Activated CD4-positive, alpha-beta T cell treated with anti-CD3 and anti-CD28 coated beads for 4 hours (primary cell): ENCODE data around the gene TMEM271.

Source experiments
- DNase-seq, 2 donors: peaks; one replicate each; pipeline ENCODE4 v3.0.0-alpha.2; 2020

TMEM271 gene

GRCh38 chr4:576245-576821 is at the start of gene TMEM271:
TSS of gene TMEM271 (minus strand) at chr4:576295. CDS start at chr4:576062, 233 bp downstream.
- DNase-seq = no peak

GRCh38 chr4:625631-626161 is 49.6 kb upstream of the TMEM271 start:
- DNase-seq = no peak

GRCh38 chr4:624705-625590 is 48.9 kb upstream of the TMEM271 start, which contains the start of gene PDE6B:
TSS of gene PDE6B (plus strand) at chr4:625573. CDS start at chr4:625627, 54 bp downstream.
- DNase-seq = no peak

- no peak for DNase-seq
These were observed 47.9 kb upstream of the TMEM271 start for GRCh38 chr4:623914-624566.

GRCh38 chr4:622996-623913 is 47.2 kb upstream of the TMEM271 start:
- DNase-seq = no peak

GRCh38 chr4:622071-622995 is 46.2 kb upstream of the TMEM271 start:
- DNase-seq = no peak

- no peak for DNase-seq
These were observed 45.4 kb upstream of the TMEM271 start for GRCh38 chr4:621296-622070.

- DNase-seq = no peak
These were observed 44.8 kb upstream of the TMEM271 start for GRCh38 chr4:620851-621261.

- DNase-seq = no peak
These were observed 44.1 kb upstream of the TMEM271 start for GRCh38 chr4:620201-620600.

- no peak for DNase-seq
These were observed 41.8 kb upstream of the TMEM271 start for GRCh38 chr4:617644-618641.

GRCh38 chr4:616911-617643 is 41.0 kb upstream of the TMEM271 start:
- DNase-seq = no peak

GRCh38 chr4:616091-616490 is 40.0 kb upstream of the TMEM271 start:
- DNase-seq = no peak

- no peak for DNase-seq
These were observed 37.0 kb upstream of the TMEM271 start for GRCh38 chr4:613126-613525.

GRCh38 chr4:612749-613125 is 36.6 kb upstream of the TMEM271 start:
- no peak for DNase-seq

GRCh38 chr4:612052-612748 is 36.1 kb upstream of the TMEM271 start:
- no peak for DNase-seq

- DNase-seq = no peak
These were observed 34.5 kb upstream of the TMEM271 start for GRCh38 chr4:610411-611261.
